ENCODE data around the gene LRRC18. TPM values are rescaled to one million over a fixed set of nuclear protein-coding genes. Genes with fewer than 3 reads are reported as not detected.

LRRC18 gene
- total and polyA plus RNA-seq, 10 of the 15 experiments (the other 5 are each of a cell fraction or from before 2014, with no cell fraction given): 0.16 to 0.47 (median 0.24) TPM; not detected in 6

- no peak for TF ChIP-seq RCOR1 (conservative IDR thresholded peaks at IDR 0.05; ENCODE audit: low read depth, low read length)
- TF ChIP-seq PML (IDR thresholded peaks at IDR 0.05; ENCODE audit: low read length): no peak
- no peak for TF ChIP-seq EGR1 (IDR thresholded peaks at IDR 0.05; ENCODE audit: borderline replicate concordance in 1 of 2, low read depth in 2 of 2, low read length in 2 of 2)
- TF ChIP-seq ZNF207 (IDR thresholded peaks at IDR 0.05; ENCODE audit: borderline replicate concordance): no peak
- no peak for TF ChIP-seq SP1 (IDR thresholded peaks at IDR 0.05; ENCODE audit: low read depth, low read length)
- TF ChIP-seq CHD4 (IDR thresholded peaks at IDR 0.05): no peak
- no peak for TF ChIP-seq PRDM15 (CRISPR knock-in tag; IDR thresholded peaks at IDR 0.05)
- TF ChIP-seq ASH2L (IDR thresholded peaks at IDR 0.05; ENCODE audit: borderline replicate concordance, low read depth): no peak
- TF ChIP-seq RB1 (IDR thresholded peaks at IDR 0.05; ENCODE audit: borderline replicate concordance): no peak
- no peak for TF ChIP-seq FOXK2 (IDR thresholded peaks at IDR 0.05)
- TF ChIP-seq NKRF (conservative IDR thresholded peaks at IDR 0.05): no peak
- TF ChIP-seq RFX5 (IDR thresholded peaks at IDR 0.05; ENCODE audit: low read depth, low read length): no peak
- no peak for TF ChIP-seq KAT2A (conservative IDR thresholded peaks at IDR 0.05; ENCODE audit: control insufficient read depth, low read depth, low read length)
Observed at GRCh38 chr10:48968036-48968435, 28.4 kb upstream of the LRRC18 start (continued).
